ENCODE results near the gene CAMK2B.

The CAMK2B gene

GRCh38 chr7:44325201-44325671 lies at the start of gene CAMK2B:
TSS of gene CAMK2B (minus strand) at chr7:44325594. CDS start at chr7:44325421, 173 bp downstream.
- DNase-seq, result no peak

- no peak for DNase-seq
These were observed 48.8 kb upstream of the CAMK2B start for GRCh38 chr7:44374007-44374763.

DNA sequence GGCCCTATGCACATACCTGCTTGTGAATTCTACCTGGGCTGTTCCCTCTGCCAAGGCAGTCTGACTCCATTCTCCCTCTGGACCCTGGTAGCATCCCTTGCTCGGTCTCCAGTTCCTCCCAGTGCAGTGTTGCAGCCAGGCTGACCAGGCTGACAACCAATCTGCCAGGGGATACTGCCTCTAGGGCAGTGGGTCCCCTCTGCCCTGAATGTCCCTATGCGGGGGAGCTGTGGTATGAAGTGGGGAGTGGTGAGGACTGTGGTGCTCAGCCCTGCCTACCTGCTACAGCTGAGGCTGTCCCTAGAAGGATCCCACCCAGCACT lies 48.0 kb upstream of the CAMK2B start:
- DNase-seq, result no peak

DNA sequence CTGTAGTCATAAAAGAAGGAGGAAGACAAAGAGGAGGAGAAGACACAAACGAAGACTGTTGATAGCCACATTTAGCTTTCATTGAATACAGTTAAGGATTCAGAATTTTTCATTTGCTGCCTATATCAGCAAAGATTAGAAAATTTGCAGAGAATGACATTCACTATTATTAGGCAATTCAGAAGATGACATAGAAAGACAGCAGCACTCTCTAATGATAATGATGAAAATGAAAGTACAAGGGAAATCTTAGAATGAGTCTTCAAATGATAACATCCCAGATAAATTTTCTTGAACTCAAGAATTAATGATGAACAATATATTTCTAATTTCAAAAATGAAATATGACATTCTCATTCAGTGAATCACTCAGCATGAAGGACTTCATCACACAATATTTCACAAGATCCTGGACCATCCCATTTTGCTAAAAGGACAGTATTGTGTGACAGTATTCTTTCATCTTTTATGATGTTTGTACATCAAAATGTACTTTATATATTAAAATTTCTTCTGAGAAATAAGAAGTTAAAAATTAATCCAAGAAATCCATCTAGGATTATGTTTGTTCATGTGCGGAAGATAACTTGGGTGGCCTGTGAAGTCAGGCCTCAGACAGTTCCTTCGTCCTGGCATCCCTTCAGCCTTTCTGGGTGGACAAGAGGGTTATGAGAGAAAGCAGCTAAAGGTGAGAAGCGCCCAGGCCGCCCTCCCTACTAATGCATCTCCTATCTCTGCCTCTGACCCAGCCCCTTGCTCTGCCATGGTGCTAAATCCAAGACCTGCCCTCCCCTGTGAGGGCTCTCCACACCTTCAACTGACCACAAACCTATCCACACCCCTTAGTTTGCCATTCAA lies 47.4 kb upstream of the CAMK2B start:
- no peak for DNase-seq

- DNase-seq, result no peak
These were observed 43.5 kb upstream of the CAMK2B start for GRCh38 chr7:44368885-44369284.

GRCh38 chr7:44368455-44368854 lies 43.1 kb upstream of the CAMK2B start:
- DNase-seq, result no peak

GRCh38 chr7:44367475-44368043 lies 42.2 kb upstream of the CAMK2B start:
- DNase-seq, result no peak

DNA sequence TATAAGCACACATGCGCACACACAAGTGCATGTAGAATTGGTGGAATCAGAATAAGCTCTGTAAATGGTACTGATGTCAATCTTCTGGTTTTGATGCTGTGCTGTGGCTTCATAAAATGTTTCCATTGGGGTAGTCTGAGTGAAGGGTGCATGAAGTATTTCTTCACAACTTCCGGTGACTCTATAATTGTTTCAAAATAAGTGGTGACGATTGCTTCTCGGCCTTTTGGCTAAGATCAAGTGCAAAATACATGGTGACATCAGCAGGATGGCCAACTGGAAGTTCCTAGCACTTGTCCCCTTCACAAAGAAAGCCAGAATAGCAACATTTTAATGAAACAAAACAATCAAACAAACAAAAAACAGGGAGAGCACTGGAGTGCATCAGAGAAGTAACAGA lies 41.6 kb upstream of the CAMK2B start:
- no peak for DNase-seq

- DNase-seq, result no peak
These were observed 28.3 kb upstream of the CAMK2B start for GRCh38 chr7:44353668-44354067.

GRCh38 chr7:44348851-44349781 lies 23.7 kb upstream of the CAMK2B start:
- no peak for DNase-seq

DNA sequence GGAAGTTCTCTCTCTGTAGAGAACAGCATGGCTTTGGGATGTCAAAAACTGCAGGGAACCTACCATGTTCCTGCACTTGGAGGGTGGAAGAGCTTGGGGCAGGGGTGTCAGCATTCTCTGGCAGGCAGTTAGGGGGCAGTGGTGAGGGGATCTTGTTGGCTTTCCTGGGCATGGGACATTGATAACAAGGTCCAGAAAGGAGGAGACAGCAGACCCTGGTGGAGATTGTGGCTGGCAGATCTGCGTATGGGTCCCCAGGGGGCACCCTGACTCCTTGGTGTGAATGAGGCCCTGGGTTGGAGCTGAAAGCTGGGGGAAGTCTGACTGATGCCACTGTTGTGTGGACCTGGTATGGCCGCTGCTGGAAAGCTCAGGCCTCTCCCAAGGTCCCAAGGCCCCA lies 22.9 kb upstream of the CAMK2B start:
- no peak for DNase-seq

DNA sequence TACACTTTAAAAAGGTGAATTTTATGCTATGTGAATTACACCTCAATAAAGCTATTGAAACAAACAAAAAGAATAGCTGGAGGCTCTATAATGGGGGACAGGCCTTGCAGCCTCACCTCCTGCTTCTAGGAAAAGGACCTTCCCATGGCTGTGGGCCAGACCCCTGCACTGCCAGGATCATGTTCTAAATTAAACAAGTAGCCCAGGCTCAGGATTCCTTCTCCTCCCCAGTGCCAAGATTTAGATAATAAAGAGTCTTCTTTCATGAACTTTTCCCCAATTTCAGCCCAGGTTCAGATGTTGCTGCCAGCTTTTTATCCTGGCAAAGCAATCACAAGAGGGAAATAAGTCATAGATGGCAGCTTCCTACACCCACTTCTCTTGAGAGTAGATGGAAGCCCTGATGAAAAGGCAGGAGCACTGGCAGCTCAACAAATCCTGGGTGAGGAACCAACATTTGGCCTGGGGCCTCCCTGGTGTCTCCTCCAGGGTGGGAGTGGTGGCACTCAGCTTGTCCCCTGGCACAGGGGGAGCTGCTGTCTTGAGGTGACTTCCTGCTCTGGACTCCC lies 22.2 kb upstream of the CAMK2B start:
- DNase-seq, result no peak

GRCh38 chr7:44346063-44346462 lies 20.7 kb upstream of the CAMK2B start:
- no peak for DNase-seq

- DNase-seq, result no peak
These were observed 16.0 kb upstream of the CAMK2B start for GRCh38 chr7:44341401-44341800.

DNA sequence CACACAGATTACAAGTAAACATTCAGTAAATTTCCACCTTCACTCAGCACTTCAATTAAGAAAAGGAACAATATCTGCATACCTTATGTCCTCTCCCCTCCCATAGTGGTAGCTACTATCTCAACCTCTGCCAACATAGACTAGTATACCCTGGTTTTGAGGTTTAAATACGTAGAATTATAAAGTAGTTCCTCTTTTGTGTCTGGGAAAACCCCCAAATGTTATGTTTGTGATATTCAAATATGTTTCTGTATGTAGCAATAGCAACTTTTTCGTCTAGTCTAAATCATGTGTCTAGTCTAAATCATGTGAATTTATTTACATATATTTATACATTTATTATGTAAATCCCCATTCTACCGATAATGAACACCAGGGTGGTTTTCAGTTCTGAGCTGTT lies 13.2 kb upstream of the CAMK2B start:
- DNase-seq, result peak; percentile 66

DNA sequence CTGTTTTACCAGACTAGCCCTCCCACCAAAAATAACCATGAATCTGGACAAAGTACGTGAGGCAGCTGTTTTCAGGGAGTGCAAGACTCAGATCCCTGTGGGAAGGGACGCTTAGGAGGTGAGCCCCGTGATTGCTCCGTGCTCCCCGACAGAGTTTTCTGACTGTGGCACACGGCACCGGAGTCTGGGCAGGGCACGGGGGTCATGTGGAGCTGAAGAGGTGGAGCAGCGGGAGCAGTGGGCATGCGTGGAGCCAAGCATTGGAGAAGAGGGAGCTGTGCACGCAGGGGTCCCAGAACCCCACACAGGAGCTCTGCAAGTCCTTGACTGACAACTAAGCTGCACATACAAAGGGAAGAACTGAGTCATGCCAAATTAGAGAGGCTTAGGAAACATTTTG lies 11.1 kb upstream of the CAMK2B start:
- no peak for DNase-seq

DNA sequence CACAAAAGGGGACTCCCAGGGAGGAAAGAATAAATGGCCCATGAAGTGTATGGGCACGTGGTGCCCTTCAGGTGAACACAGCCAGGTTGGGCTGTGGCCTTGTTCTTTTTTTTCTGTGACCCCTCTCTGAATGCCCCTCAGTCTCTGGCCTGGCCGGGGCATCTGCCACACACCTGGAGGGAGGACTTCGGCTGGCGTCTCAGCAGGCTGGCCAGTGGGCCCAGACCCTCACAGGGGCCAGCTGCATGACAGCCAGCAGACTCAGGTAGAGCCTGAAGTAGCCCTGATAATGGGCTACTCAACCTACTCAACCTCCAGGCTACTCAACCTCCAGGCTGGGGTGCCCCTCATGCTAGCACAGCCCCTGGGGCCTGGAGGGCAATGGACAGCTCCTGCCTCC lies 9.8 kb upstream of the CAMK2B start:
- DNase-seq, result no peak

DNA sequence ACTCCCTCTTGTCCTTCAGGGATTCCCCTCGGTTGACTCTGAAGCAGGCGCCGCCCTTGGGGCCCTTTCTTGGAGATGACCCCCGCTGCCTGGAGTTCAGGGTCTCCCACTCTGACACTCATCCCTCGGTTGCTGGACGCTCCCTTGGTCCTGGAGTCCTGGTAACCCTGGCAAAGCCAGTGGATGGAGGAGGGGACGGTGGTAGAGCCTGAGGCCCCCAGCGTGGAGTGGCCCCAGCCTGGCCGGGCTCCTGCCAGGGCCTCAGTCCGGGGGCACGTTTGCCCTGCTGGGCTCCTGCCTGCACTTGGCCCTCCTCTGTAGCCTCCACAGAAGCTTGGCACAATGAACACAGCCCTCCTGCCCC lies 9.3 kb upstream of the CAMK2B start:
- DNase-seq, result no peak

DNA sequence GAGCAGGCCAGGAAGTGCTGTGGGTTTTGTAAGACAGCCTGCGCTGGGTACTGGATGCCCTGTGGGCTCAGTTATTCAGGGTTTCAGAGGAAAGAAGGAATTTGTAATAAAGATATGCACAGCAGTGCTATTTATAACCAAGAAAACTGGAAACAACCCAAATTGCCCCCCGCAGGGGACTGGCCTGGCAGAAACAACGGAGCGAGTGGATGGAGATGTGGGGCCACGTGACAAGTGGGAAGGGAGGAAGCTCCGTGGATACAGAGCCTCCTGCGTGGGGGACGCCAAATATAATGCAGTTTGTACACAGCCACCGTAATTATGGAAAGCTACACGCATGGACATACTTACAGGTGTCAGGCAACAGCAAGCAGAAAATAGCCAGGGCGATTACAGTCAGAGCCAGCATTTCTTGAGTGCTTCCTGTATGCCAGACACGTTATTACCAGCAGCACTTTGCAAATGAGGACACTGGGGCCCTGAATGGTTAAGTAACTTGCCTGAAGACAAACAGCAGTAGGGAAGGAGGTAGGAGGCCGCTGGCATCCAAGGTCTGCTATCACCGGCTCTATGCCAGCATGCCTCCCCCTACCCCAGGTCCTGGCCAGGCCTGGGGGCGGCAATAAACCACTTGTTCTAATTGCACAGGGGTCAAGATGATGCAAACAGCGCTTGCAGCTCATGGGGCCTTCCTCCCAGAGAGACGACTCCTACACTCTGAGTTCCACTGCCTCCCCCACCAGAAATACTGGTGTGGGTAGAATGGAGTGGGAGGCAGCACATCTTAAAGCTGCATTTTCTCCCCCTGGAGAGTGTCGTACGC lies 8.7 kb upstream of the CAMK2B start:
- no peak for DNase-seq

DNA sequence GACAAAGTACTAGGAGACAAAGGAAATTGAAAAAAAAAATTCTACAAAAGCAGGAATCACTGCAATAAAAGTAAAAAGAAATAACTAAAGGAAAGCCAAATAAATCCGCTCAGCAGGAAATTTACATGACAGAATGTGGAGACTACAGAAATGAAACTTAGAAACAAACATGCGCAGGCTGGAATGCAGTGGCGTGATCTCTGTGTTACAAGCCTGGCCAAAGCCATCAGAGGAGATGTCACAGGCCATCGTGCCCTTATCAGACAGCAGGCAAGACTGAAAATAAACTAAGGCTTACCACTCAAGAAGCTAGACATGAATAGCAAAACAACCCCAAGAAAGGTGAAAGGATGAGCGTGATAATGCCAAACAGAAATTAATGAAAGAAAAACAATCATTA lies 6.3 kb upstream of the CAMK2B start:
- DNase-seq, result peak; percentile 65

DNA sequence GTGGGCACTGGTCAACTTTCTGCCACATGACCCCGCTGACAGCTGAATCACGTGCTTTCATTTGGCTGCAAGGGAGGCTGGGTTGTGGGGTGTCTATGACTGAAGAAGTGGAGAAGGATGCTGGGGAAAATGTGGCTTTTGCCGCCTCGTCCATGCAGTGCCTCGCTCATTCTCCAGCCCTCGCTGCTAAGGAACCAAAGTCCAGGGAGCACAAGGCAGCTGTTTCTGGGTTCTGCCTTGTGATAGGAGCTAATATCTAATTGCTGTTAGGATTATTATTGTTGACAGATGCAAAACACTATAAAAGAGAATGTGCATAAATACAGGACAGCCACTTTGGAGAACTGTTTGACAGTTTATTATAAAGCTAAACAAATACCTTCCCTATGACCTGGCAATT lies 4.9 kb upstream of the CAMK2B start:
- DNase-seq, result no peak

DNA sequence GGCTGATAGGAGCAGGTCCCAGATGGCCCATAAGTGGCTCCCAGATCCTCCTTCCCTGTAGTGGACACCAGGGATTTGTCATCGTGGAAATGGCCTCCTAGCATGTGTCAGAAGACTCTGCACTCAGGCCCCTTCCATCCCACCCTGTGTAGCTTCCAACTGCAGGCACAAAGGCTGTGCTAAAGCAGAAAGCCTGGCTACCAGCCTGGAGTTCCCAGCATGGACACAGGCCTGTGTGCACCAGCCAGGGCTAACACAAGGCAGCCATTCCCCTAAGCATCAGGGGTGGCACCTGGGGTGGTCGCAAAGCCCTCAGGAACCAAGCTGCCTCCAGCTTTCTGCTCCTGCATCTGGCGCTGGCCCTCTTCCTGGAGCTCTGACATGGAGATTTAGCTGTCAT lies 4.5 kb upstream of the CAMK2B start:
- DNase-seq, result no peak
